Kidney (tissue), 14 donors: ENCODE data around the gene STKLD1. TPM values are rescaled to one million over a fixed set of nuclear protein-coding genes. Genes with fewer than 3 reads are reported as not detected.

Source experiments
- DNase-seq, 5 donors: peaks; one replicate each; pipeline ENCODE4 v3.0.0-alpha.2; 2013 to 2020
- FAIRE-seq: peaks from 2 replicates; lab custom pipeline; 2012; peaks lifted over from hg19 to GRCh38; lab: Jason Lieb, UNC
- H3K27ac ChIP-seq, 2 donors: one replicate each; pipeline ENCODE4 v1.7.0; 2013; ENCODE audit warnings: low read depth in 2 of 2, low read length in 2 of 2, inconsistent platforms in 1 of 2
- H3K27me3 ChIP-seq: one replicate; pipeline ENCODE4 v1.7.1; 2013; ENCODE audit warnings: low read length, inconsistent platforms; ENCODE audit not compliant: control insufficient read depth, insufficient read depth
- H3K36me3 ChIP-seq, 3 donors: one replicate each; pipeline versions ENCODE4 v1.7.0 to v1.7.1; 2013; ENCODE audit warnings: low read length in 3 of 3, control low read depth in 1 of 3, inconsistent platforms in 1 of 3; ENCODE audit not compliant: insufficient read depth in 3 of 3, control insufficient read depth in 2 of 3
- H3K4me1 ChIP-seq, 3 donors: one replicate each; pipeline versions ENCODE4 v1.7.0 to v1.7.1; 2013; ENCODE audit warnings: low read length in 3 of 3, inconsistent platforms in 1 of 3, low read depth in 1 of 3; ENCODE audit not compliant: control insufficient read depth in 2 of 3, insufficient read depth in 2 of 3
- H3K4me3 ChIP-seq, 3 donors: one replicate each; pipeline versions ENCODE4 v1.7.0 to v1.8.1; 2013; ENCODE audit warnings: low read length in 3 of 3, control low read depth in 1 of 3, inconsistent platforms in 1 of 3
- H3K9ac ChIP-seq, 3 donors: one replicate each; pipeline versions ENCODE4 v1.7.0 to v1.7.1; 2013; ENCODE audit warnings: low read length in 3 of 3, control low read depth in 1 of 3, inconsistent platforms in 1 of 3
- H3K9me3 ChIP-seq, 3 donors: one replicate each; pipeline versions ENCODE4 v1.7.0 to v1.7.1; 2013; ENCODE audit warnings: low read length in 3 of 3, control low read depth in 1 of 3, inconsistent platforms in 1 of 3; ENCODE audit not compliant: control insufficient read depth in 2 of 3, insufficient read depth in 1 of 3
- CTCF ChIP-seq: IDR thresholded peaks from 3 replicates; pipeline ENCODE4 v1.5.1; 2012; ENCODE audit warnings: mild to moderate bottlenecking, moderate library complexity, borderline replicate concordance; ENCODE audit not compliant: insufficient read depth; ENCODE audit errors: extremely low read depth
- intact Hi-C: fragments of 100-400 bp; cut with DNase I; formaldehyde crosslinking; loops from one replicate; pipeline ENCODE4 v1.11.1; 2022
- polyA plus RNA-seq: library from polyadenylated mRNA; stranded (reverse); fragments of 350-450 nt; fragmentation: Illumina TruSeq; extraction: RNeasy Lipid Tissue Mini Kit (QIAGEN cat#74804); gene quantifications from one replicate; pipeline ENCODE4 v1.2.3, GENCODE V29; 2014; ENCODE audit warnings: low read depth, low replicate concordance; ENCODE audit not compliant: insufficient read depth
- total RNA-seq: library from RNA; stranded (reverse); fragmentation: NEBNext Ultra II Directional; extraction: Animal tissue kit (Norgen Biotek cat#: 25700); gene quantifications from one replicate; pipeline ENCODE4 v1.2.1, GENCODE V29; 2021
- donor health status: control.
- donor health status: control.
- donor health status: control.
- donor health status: control.
- donor health status: control.
- donor health status: DM: yes; HTN: yes; CAD: no.
- donor health status: Normal renal cell carcinoma (clear cell type).

STKLD1 gene
- total and polyA plus RNA-seq, 2 donors from 2014 or later: 1.9 to 4.0 TPM

DNA sequence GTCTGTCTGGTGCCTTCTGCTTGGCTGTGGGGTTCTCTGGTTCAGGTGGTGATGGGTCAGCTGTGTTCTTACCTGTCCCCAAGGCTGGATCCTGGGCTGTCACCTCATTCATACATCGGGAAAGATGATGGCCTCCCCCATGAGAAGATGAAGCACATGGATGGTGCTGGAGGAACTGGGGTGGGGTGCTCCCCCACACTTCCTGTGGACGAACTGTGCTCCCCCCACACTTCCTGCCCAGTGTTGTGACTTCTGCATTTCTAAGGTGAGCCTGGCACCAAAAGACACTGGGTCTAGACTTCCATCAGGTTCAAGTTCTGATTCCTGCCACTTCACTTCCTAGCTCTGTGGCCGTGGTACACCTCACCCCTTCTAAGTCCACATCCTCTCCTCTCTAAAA, 35.9 kb upstream of the STKLD1 start:
- Histone ChIP-seq H3K9me3 (no peaks in the 10 kb centered on the region), H3K9ac (no peak overlapping the region), H3K27ac (no peak overlapping the region), H3K36me3 (peaks cover 0 to 21% (median 8%) of the 10 kb centered on the region in 3 donors), H3K4me3 (no peak overlapping the region), H3K4me1 (peaks cover 0 to 8% (median 0%) of the 10 kb centered on the region in 3 donors), H3K27me3 (no peaks in the 10 kb centered on the region)
- DNase-seq (peak in 1 of 5 donors; percentile 54), FAIRE-seq (no peak)
- TF ChIP-seq CTCF: no peak
- intact Hi-C loops: no loop called here

DNA sequence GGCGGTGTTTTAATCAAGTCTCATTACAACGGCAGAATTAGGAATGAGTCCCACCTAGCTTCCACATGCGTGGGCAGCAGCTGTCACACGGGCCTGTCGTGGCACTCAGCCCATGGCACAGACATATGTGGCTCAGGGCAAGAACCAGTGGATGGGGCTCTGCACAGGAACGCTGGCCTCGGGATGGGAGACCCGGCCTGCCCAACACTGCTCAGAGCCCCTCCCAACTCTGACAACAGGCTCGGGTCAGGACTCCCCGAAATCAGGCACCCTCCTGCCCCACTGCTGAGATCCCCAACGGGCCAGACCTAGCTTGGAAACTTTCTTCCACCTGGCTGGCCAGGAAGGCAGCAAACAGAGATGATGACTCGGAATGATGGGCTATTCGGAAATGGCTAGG, 35.2 kb upstream of the STKLD1 start:
- Histone ChIP-seq H3K9me3 (no peaks in the 10 kb centered on the region), H3K4me1 (peaks cover 0 to 10% (median 0%) of the 10 kb centered on the region in 3 donors), H3K27ac (no peak overlapping the region), H3K27me3 (no peaks in the 10 kb centered on the region), H3K36me3 (peaks cover 0 to 26% (median 11%) of the 10 kb centered on the region in 3 donors), H3K9ac (no peak overlapping the region), H3K4me3 (no peak overlapping the region)
- TF ChIP-seq CTCF: no peak
- FAIRE-seq: no peak
- intact Hi-C loops: no loop called here
- DNase-seq: peak in 1 of 5 donors; percentile 57

DNA sequence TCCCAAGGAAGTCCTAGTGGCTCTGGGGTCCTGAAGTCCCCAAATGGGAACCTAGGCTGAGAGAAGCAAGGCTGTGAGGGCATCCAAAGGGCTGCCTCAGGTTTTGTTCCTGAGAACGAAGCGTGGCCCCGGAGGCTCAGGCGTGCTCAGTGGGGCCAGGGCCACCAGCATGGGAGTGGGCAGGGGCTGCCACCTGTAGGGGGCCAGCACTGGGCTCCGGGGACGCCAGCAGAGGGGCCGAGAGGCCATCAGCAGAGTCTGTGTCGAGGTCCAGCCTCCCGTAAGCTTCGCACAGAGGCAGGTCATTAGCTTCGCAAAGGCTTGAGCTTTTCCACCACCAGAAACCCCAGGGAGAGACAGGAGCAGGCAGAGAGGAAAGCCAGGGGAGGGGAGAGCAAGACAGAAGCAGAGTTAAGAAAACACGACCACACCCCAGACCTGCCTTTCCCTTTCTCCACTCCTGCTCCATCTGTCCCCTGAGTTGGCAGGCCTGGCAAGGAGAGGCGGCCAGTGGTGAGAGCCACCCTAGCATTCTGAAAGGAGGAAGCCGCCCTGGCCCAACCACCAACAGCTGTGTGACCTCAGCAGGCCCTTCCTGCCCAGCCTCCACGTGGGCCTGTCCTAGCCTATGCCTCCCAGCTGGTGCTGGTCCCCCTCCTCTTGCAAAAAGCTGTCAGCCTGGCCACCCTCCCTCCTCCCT, 34.6 kb upstream of the STKLD1 start:
- H3K27me3 ChIP-seq: no peaks in the 10 kb centered on the region
- intact Hi-C loops: no loop called here
- TF ChIP-seq CTCF: no peak
- peaks cover 0 to 26% (median 11%) of the 10 kb centered on the region in 3 donors for H3K36me3 ChIP-seq
- peak in 1 of 5 donors; percentile 82 for DNase-seq
- FAIRE-seq: no peak
- H3K9me3 ChIP-seq: no peaks in the 10 kb centered on the region
- H3K4me3 ChIP-seq: no peak overlapping the region
- H3K4me1 ChIP-seq: peaks cover 0 to 9% (median 2%) of the 10 kb centered on the region in 3 donors
- H3K9ac ChIP-seq: no peak overlapping the region
- no peak overlapping the region for H3K27ac ChIP-seq
